Peyer's patch (tissue), 4 donors: Measurements from ENCODE around the gene AOX1.

ENCODE experiments used
- CTCF ChIP-seq, 6 experiments: fragments of 450-650 bp in 4 of 6; fragments of 200-600 bp in 2 of 6; sonication (generic) in 1 of 6; IDR thresholded peaks; one replicate each; pipeline ENCODE4 v1.5.1; 2017 to 2019; ENCODE audit warnings: antibody characterized with exemption in 6 of 6, mild to moderate bottlenecking in 3 of 6, moderate library complexity in 1 of 6
- POLR2A ChIP-seq, 2 donors: fragments of 450-650 bp; IDR thresholded peaks; one replicate each; pipeline ENCODE4 v1.5.1; 2017; ENCODE audit warnings: antibody characterized with exemption in 2 of 2, mild to moderate bottlenecking in 2 of 2, moderate library complexity in 2 of 2

GRCh38 chr2:200653021-200653420 is 67.2 kb downstream of the AOX1 start:
- TF ChIP-seq CTCF (IDR thresholded peaks at IDR 0.05) (no peak), POLR2A (IDR thresholded peaks at IDR 0.05) (no peak)
